ENCODE results near the gene SDHAF2. TPM values are rescaled to one million over a fixed set of nuclear protein-coding genes. Genes with fewer than 3 reads are reported as not detected.

SDHAF2 gene
- total and polyA plus RNA-seq, 4 donors = 25.5 to 46.9 (median 30.2) TPM

GRCh38 chr11:61475433-61475832 is 45.5 kb downstream of the SDHAF2 start:
- Histone ChIP-seq H3K9ac (ENCODE audit: low read depth in 1 of 2, low read length in 2 of 2) (no peak overlapping the region), H3K27me3 (ENCODE audit: control insufficient read depth in 4 of 4, insufficient read depth in 4 of 4, low read length in 3 of 4) (no peaks in the 10 kb centered on the region), H3K4me3 (ENCODE audit: low read depth in 1 of 3, low read length in 3 of 3) (no peak overlapping the region), H3K27ac (ENCODE audit: low read depth in 1 of 2, low read length in 2 of 2) (no peak overlapping the region), H3K9me3 (ENCODE audit: control insufficient read depth in 4 of 4, low read length in 3 of 4) (no peaks in the 10 kb centered on the region), H3K36me3 (ENCODE audit: control insufficient read depth in 4 of 4, insufficient read depth in 3 of 4, low read depth in 1 of 4, low read length in 3 of 4) (peaks cover 0 to 3% (median 1%) of the 10 kb centered on the region in 4 donors), H3K4me1 (ENCODE audit: control insufficient read depth in 4 of 4, insufficient read depth in 4 of 4, low read length in 3 of 4) (peaks cover 3 to 17% (median 11%) of the 10 kb centered on the region in 4 donors)
- WGBS = 98% methylated on average over 1 of the region's 1 CpG
- DNase-seq (ENCODE audit: low spot score) = no peak
- no peak for TF ChIP-seq TAF1 (conservative IDR thresholded peaks at IDR 0.05)
- TF ChIP-seq HNF4G (IDR thresholded peaks at IDR 0.05) = no peak
- TF ChIP-seq GABPA (IDR thresholded peaks at IDR 0.05 in 1 of 2, conservative IDR thresholded peaks at IDR 0.05 in 1 of 2) = no peak
- TF ChIP-seq, protein P1, sequence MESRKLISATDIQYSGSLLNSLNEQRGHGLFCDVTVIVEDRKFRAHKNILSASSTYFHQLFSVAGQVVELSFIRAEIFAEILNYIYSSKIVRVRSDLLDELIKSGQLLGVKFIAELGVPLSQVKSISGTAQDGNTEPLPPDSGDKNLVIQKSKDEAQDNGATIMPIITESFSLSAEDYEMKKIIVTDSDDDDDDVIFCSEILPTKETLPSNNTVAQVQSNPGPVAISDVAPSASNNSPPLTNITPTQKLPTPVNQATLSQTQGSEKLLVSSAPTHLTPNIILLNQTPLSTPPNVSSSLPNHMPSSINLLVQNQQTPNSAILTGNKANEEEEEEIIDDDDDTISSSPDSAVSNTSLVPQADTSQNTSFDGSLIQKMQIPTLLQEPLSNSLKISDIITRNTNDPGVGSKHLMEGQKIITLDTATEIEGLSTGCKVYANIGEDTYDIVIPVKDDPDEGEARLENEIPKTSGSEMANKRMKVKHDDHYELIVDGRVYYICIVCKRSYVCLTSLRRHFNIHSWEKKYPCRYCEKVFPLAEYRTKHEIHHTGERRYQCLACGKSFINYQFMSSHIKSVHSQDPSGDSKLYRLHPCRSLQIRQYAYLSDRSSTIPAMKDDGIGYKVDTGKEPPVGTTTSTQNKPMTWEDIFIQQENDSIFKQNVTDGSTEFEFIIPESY (IDR thresholded peaks at IDR 0.05) = no peak
- no peak for TF ChIP-seq NR2F2 (IDR thresholded peaks at IDR 0.05)
- TF ChIP-seq EGR1 (IDR thresholded peaks at IDR 0.05; ENCODE audit: low read depth in 2 of 2) = no peak
- no peak for TF ChIP-seq RAD21 (IDR thresholded peaks at IDR 0.05)
- no peak for TF ChIP-seq JUND (IDR thresholded peaks at IDR 0.05)
- TF ChIP-seq CTCF (IDR thresholded peaks at IDR 0.05; ENCODE audit: low read depth, low read length, missing input control) = no peak
- no peak for TF ChIP-seq YY1 (IDR thresholded peaks at IDR 0.05)
- TF ChIP-seq FOXA2 (IDR thresholded peaks at IDR 0.05) = no peak
- no peak for TF ChIP-seq FOXA1 (IDR thresholded peaks at IDR 0.05)
- no peak for TF ChIP-seq RXRA (IDR thresholded peaks at IDR 0.05)
- TF ChIP-seq, protein P2, sequence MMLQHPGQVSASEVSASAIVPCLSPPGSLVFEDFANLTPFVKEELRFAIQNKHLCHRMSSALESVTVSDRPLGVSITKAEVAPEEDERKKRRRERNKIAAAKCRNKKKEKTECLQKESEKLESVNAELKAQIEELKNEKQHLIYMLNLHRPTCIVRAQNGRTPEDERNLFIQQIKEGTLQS (IDR thresholded peaks at IDR 0.05) = no peak

GRCh38 chr11:61476371-61476770 is 46.4 kb downstream of the SDHAF2 start:
- Histone ChIP-seq H3K27ac (ENCODE audit: low read depth in 1 of 2, low read length in 2 of 2) (no peak overlapping the region), H3K36me3 (ENCODE audit: control insufficient read depth in 4 of 4, insufficient read depth in 3 of 4, low read depth in 1 of 4, low read length in 3 of 4) (no peaks in the 10 kb centered on the region), H3K4me3 (ENCODE audit: low read depth in 1 of 3, low read length in 3 of 3) (no peak overlapping the region), H3K9ac (ENCODE audit: low read depth in 1 of 2, low read length in 2 of 2) (no peak overlapping the region), H3K4me1 (ENCODE audit: control insufficient read depth in 4 of 4, insufficient read depth in 4 of 4, low read length in 3 of 4) (peaks cover 3 to 17% (median 11%) of the 10 kb centered on the region in 4 donors), H3K9me3 (ENCODE audit: control insufficient read depth in 4 of 4, low read length in 3 of 4) (no peaks in the 10 kb centered on the region), H3K27me3 (ENCODE audit: control insufficient read depth in 4 of 4, insufficient read depth in 4 of 4, low read length in 3 of 4) (no peaks in the 10 kb centered on the region)
- WGBS = 89% methylated on average over 3 of the region's 3 CpGs
- no peak for TF ChIP-seq TAF1 (conservative IDR thresholded peaks at IDR 0.05)
- no peak for TF ChIP-seq SP1 (IDR thresholded peaks at IDR 0.05)
- TF ChIP-seq YY1 (IDR thresholded peaks at IDR 0.05) = no peak
- no peak for DNase-seq (ENCODE audit: low spot score)

DNA sequence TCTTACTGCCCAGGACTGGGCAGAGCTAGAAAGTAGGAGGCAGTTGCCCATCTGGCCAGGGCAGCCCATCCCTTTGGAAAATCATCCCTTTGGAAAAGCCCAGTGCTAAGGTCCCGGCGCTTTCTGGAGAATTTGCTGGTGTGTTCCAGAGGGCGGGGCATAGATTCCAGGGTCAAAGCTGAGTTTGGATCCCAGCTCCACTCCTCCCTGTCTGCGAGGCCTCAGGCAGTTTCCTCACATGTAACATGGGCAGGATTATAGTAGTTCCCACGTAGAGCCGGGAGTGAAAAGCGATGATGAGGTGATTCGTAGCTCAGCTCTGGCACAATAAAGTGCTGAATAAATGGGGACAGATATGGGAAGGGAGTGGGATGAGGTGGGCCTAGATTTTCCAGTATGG is 47.2 kb downstream of the SDHAF2 start:
- no peaks in the 10 kb centered on the region for H3K36me3 ChIP-seq (ENCODE audit: control insufficient read depth in 4 of 4, insufficient read depth in 3 of 4, low read depth in 1 of 4, low read length in 3 of 4)

More for the DNA sequence above, 47.2 kb downstream of the SDHAF2 start:
- H3K4me1 ChIP-seq (ENCODE audit: control insufficient read depth in 4 of 4, insufficient read depth in 4 of 4, low read length in 3 of 4) = peaks cover 3 to 17% (median 11%) of the 10 kb centered on the region in 4 donors
- DNase-seq (ENCODE audit: low spot score) = no peak
- TF ChIP-seq TAF1 (conservative IDR thresholded peaks at IDR 0.05) = no peak
- TF ChIP-seq HNF4A (conservative IDR thresholded peaks at IDR 0.05) = no peak
- no peak for TF ChIP-seq RXRA (IDR thresholded peaks at IDR 0.05)
- no peak for TF ChIP-seq EGR1 (IDR thresholded peaks at IDR 0.05; ENCODE audit: low read depth in 2 of 2)
- TF ChIP-seq YY1 (IDR thresholded peaks at IDR 0.05) = no peak
- TF ChIP-seq FOXA1 (IDR thresholded peaks at IDR 0.05) = no peak
- TF ChIP-seq HNF4G (IDR thresholded peaks at IDR 0.05) = no peak
- no peak for TF ChIP-seq JUND (IDR thresholded peaks at IDR 0.05)
- TF ChIP-seq NR2F2 (IDR thresholded peaks at IDR 0.05) = no peak
- no peak for TF ChIP-seq REST (IDR thresholded peaks at IDR 0.05)
- no peak for TF ChIP-seq FOXA2 (IDR thresholded peaks at IDR 0.05)
- 39% methylated on average over 8 of the region's 8 CpGs for WGBS
- H3K9me3 ChIP-seq (ENCODE audit: control insufficient read depth in 4 of 4, low read length in 3 of 4) = no peaks in the 10 kb centered on the region
- H3K27me3 ChIP-seq (ENCODE audit: control insufficient read depth in 4 of 4, insufficient read depth in 4 of 4, low read length in 3 of 4) = no peaks in the 10 kb centered on the region
- H3K9ac ChIP-seq (ENCODE audit: low read depth in 1 of 2, low read length in 2 of 2) = no peak overlapping the region
- no peak overlapping the region for H3K27ac ChIP-seq (ENCODE audit: low read depth in 1 of 2, low read length in 2 of 2)
- H3K4me3 ChIP-seq (ENCODE audit: low read depth in 1 of 3, low read length in 3 of 3) = no peak overlapping the region
